HEK293 (cell line): Measurements from ENCODE around the gene KIAA1755.

Experiments used
- CTCF ChIA-PET: fragments of 350-600 bp; formaldehyde crosslinking; extraction: SDS; loops from one replicate; lab custom pipeline; 2021; ENCODE audit warnings: antibody characterized with exemption; lab: Yijun Ruan, JAX
- POLR2A ChIA-PET: fragments of 300-600 bp; formaldehyde crosslinking; extraction: SDS; loops from one replicate; lab custom pipeline; 2020; ENCODE audit warnings: antibody characterized with exemption, inconsistent platforms; lab: Yijun Ruan, JAX
- H3K27ac ChIP-seq: fragments of 200-500 bp; sonication (Bioruptor generic); 2 replicates; pipeline ENCODE4 v1.5.1; 2014; ENCODE audit warnings: low read depth, low read length, control low read depth, inconsistent platforms; ENCODE audit errors: extremely low read depth
- H3K36me3 ChIP-seq, 2 experiments: fragments of 200-500 bp in 1 of 2; sonication (Bioruptor generic) in 1 of 2; 1 replicate in 1 of 2; 2 replicates in 1 of 2; pipeline ENCODE4 v1.5.1; 2014 to 2017; ENCODE audit warnings: inconsistent platforms in 2 of 2, low read length in 2 of 2; ENCODE audit not compliant: control insufficient read depth in 2 of 2, insufficient read depth in 1 of 2
- H3K4me1 ChIP-seq: fragments of 200-500 bp; sonication (Bioruptor generic); 2 replicates; pipeline ENCODE4 v1.5.1; 2014; ENCODE audit warnings: mild to moderate bottlenecking, low read length, inconsistent platforms; ENCODE audit not compliant: control insufficient read depth, insufficient read depth
- H3K4me3 ChIP-seq: 2 replicates; pipeline ENCODE4 v1.5.1; 2011; ENCODE audit warnings: low read depth, mild to moderate bottlenecking, control low read depth, low read length, moderate library complexity
- H3K9me3 ChIP-seq: fragments of 200-500 bp; sonication (Bioruptor generic); 2 replicates; pipeline ENCODE4 v1.5.1; 2014; ENCODE audit warnings: low read depth, low read length, inconsistent platforms; ENCODE audit not compliant: control insufficient read depth, insufficient read depth
- ATF2 ChIP-seq: fragments of 450-650 bp; formaldehyde crosslinking; IDR thresholded peaks from 2 replicates; pipeline ENCODE4 v1.5.1; 2016; ENCODE audit warnings: missing biosample characterization, missing genetic modification characterization, low read depth
- FEZF1 ChIP-seq: fragments of 450-650 bp; formaldehyde crosslinking; IDR thresholded peaks from 2 replicates; pipeline ENCODE4 v1.5.1; 2016; ENCODE audit warnings: missing biosample characterization, missing genetic modification characterization
- GFI1B ChIP-seq: fragments of 450-650 bp; formaldehyde crosslinking; IDR thresholded peaks from 2 replicates; pipeline ENCODE4 v1.5.1; 2016; ENCODE audit warnings: missing biosample characterization, missing genetic modification characterization
- HOXD13 ChIP-seq: sonication (generic); formaldehyde crosslinking; IDR thresholded peaks from 2 replicates; pipeline ENCODE4 v1.8.0; 2022; ENCODE audit warnings: missing genetic modification reagents, borderline replicate concordance
- SP2 ChIP-seq: fragments of 450-650 bp; formaldehyde crosslinking; IDR thresholded peaks from 2 replicates; pipeline ENCODE4 v1.5.1; 2016; ENCODE audit warnings: missing biosample characterization, missing genetic modification characterization
- SP3 ChIP-seq: fragments of 450-650 bp; formaldehyde crosslinking; IDR thresholded peaks from 2 replicates; pipeline ENCODE4 v1.5.1; 2016; ENCODE audit warnings: missing biosample characterization, missing genetic modification characterization
- TCF7L2 ChIP-seq: IDR thresholded peaks from 2 replicates; pipeline ENCODE4 v1.6.1; 2011; ENCODE audit warnings: low read depth, mild to moderate bottlenecking, inconsistent platforms, low read length, moderate library complexity, borderline replicate concordance
- YY2 ChIP-seq: fragments of 450-650 bp; formaldehyde crosslinking; IDR thresholded peaks from 2 replicates; pipeline ENCODE4 v1.5.1; 2016; ENCODE audit warnings: missing biosample characterization, missing genetic modification characterization
- ZBTB44 ChIP-seq: fragments of 450-650 bp; IDR thresholded peaks from 2 replicates; pipeline ENCODE4 v1.5.1; 2018; ENCODE audit warnings: missing biosample characterization, mild to moderate bottlenecking, missing genetic modification characterization
- ZNF174 ChIP-seq: fragments of 450-650 bp; formaldehyde crosslinking; IDR thresholded peaks from 2 replicates; pipeline ENCODE4 v1.5.0; 2017; ENCODE audit warnings: missing biosample characterization, mild to moderate bottlenecking, missing genetic modification characterization
- ZNF18 ChIP-seq: fragments of 450-650 bp; formaldehyde crosslinking; IDR thresholded peaks from 2 replicates; pipeline ENCODE4 v1.5.1; 2016; ENCODE audit warnings: missing biosample characterization, missing genetic modification characterization
- ZNF26 ChIP-seq: fragments of 450-650 bp; formaldehyde crosslinking; IDR thresholded peaks from 2 replicates; pipeline ENCODE4 v1.5.1; 2016; ENCODE audit warnings: missing biosample characterization, missing genetic modification characterization
- ZNF311 ChIP-seq: fragments of 450-650 bp; formaldehyde crosslinking; IDR thresholded peaks from 2 replicates; pipeline ENCODE4 v1.5.1; 2017; ENCODE audit warnings: missing biosample characterization, missing genetic modification characterization, borderline replicate concordance
- ZNF324 ChIP-seq: fragments of 450-650 bp; formaldehyde crosslinking; IDR thresholded peaks from 2 replicates; pipeline ENCODE4 v1.5.1; 2016; ENCODE audit warnings: missing biosample characterization, missing genetic modification characterization
- ZNF335 ChIP-seq: fragments of 450-650 bp; formaldehyde crosslinking; conservative IDR thresholded peaks from 2 replicates; pipeline ENCODE4 v1.5.1; 2016; ENCODE audit warnings: missing biosample characterization, missing genetic modification characterization
- ZNF341 ChIP-seq: fragments of 450-650 bp; formaldehyde crosslinking; IDR thresholded peaks from 2 replicates; pipeline ENCODE4; 2016; ENCODE audit warnings: low read depth, missing biosample characterization, missing genetic modification characterization
- ZNF426 ChIP-seq: fragments of 450-650 bp; formaldehyde crosslinking; IDR thresholded peaks from 2 replicates; pipeline ENCODE4 v1.5.1; 2017; ENCODE audit warnings: missing biosample characterization, missing genetic modification characterization, mild to moderate bottlenecking, inconsistent platforms, moderate library complexity
- ZNF501 ChIP-seq: fragments of 450-650 bp; formaldehyde crosslinking; IDR thresholded peaks from 2 replicates; pipeline ENCODE4 v1.5.1; 2016; ENCODE audit warnings: missing biosample characterization, missing genetic modification characterization
- ZNF768 ChIP-seq: fragments of 450-650 bp; formaldehyde crosslinking; IDR thresholded peaks from 2 replicates; pipeline ENCODE4 v1.5.1; 2018; ENCODE audit warnings: missing biosample characterization, mild to moderate bottlenecking, missing genetic modification characterization
- ZSCAN18 ChIP-seq: fragments of 450-650 bp; formaldehyde crosslinking; IDR thresholded peaks from 2 replicates; pipeline ENCODE4 v1.5.1; 2016; ENCODE audit warnings: missing biosample characterization, missing genetic modification characterization

Gene KIAA1755

GRCh38 chr20:38187517-38187916, 73.0 kb downstream of the KIAA1755 start:
- POLR2A ChIA-PET = no interaction called here
- CTCF ChIA-PET = interaction anchor here (0.6 to 1.1 kb wide), 5 partner anchors 34 to 543 kb away, joined by 3 to 4 read pairs (median 3); no protein-coding TSS in a partner anchor

More at GRCh38 chr20:38187517-38187916, 73.0 kb downstream of the KIAA1755 start:
- Histone ChIP-seq H3K27ac (no peak overlapping the region), H3K36me3 (no peaks in the 10 kb centered on the region), H3K4me1 (no peaks in the 10 kb centered on the region), H3K4me3 (no peak overlapping the region), H3K9me3 (no peaks in the 10 kb centered on the region)
- no peak for TF ChIP-seq HOXD13
- no peak for TF ChIP-seq ZNF341
- no peak for TF ChIP-seq TCF7L2
- TF ChIP-seq ZNF501 (tag by site-specific recombination) = no peak
- no peak for TF ChIP-seq ZBTB44 (tag by site-specific recombination)
- TF ChIP-seq SP3 (tag by site-specific recombination) = no peak
- TF ChIP-seq ZNF324 (tag by site-specific recombination) = no peak
- no peak for TF ChIP-seq YY2 (tag by site-specific recombination)
- no peak for TF ChIP-seq FEZF1
- TF ChIP-seq ZNF18 (tag by site-specific recombination) = no peak
- TF ChIP-seq ZNF768 (tag by site-specific recombination) = no peak
- no peak for TF ChIP-seq SP2 (tag by site-specific recombination)
- no peak for TF ChIP-seq ZNF174 (tag by site-specific recombination)
- TF ChIP-seq ATF2 (tag by site-specific recombination) = no peak
- no peak for TF ChIP-seq GFI1B (tag by site-specific recombination)
- TF ChIP-seq ZNF335 (tag by site-specific recombination) = no peak
- TF ChIP-seq ZNF26 = no peak
- TF ChIP-seq ZSCAN18 (tag by site-specific recombination) = no peak
- no peak for TF ChIP-seq ZNF426 (tag by site-specific recombination)
- no peak for TF ChIP-seq ZNF311 (tag by site-specific recombination)
